Measurements from ENCODE around the gene TTC21A. TPM values are rescaled to one million over a fixed set of nuclear protein-coding genes. Genes with fewer than 3 reads are reported as not detected.

TTC21A gene
- total RNA-seq, 1 experiment from 2014 or later, result 1.7 TPM

DNA sequence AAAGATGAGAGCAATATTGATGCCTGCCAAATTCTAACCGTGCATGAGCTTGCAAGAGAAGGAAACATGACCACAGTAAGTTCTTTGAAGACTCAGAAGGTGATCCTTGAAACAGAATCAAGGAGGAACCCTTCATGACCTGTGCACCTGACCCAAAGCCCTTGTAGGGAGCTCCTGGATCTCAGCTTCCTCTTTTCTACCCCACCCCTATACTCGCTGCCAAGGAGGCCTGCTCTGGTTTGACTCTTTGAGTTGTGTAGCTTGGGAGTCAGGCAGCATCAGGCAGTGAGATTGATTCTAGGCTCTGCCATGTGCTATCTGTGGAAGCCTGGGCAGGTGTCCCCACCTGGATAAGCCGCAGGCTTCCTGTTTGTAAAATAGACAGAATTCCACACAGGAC lies 10.6 kb downstream of the TTC21A start:
- no CpG with 5 or more reads among the region's 3 CpGs for WGBS (ENCODE audit: extremely low coverage, insufficient read length, low lambda C conversion rate)
- Histone ChIP-seq H2BK20ac (ENCODE audit: low read depth, low read length, poor library complexity, severe bottlenecking) (no peak overlapping the region), H3K14ac (ENCODE audit: insufficient read depth, low read length) (no peak overlapping the region), H2AK5ac (ENCODE audit: insufficient read length, low read length) (no peak overlapping the region), H3K27me3 (ENCODE audit: insufficient read depth, low read length) (no peaks in the 10 kb centered on the region), H3K4ac (ENCODE audit: low read depth, low read length) (no peak overlapping the region), H3K9ac (ENCODE audit: extremely low read depth, insufficient read length, low read length) (no peak overlapping the region), H3K23me2 (ENCODE audit: insufficient read length, low read depth, low read length, poor library complexity, severe bottlenecking) (no peaks in the 10 kb centered on the region), H3K23ac (ENCODE audit: insufficient read length, low read depth, low read length) (no peak overlapping the region), H3K9me3 (ENCODE audit: control insufficient read depth, low read depth, low read length) (no peaks in the 10 kb centered on the region), H2BK15ac (ENCODE audit: low read depth, low read length) (no peak overlapping the region), H2AFZ (ENCODE audit: low read length) (no peak overlapping the region), H3K79me1 (ENCODE audit: insufficient read depth, low read depth, low read length, poor library complexity, severe bottlenecking) (no peaks in the 10 kb centered on the region), H2BK12ac (ENCODE audit: insufficient read length, low read depth, low read length) (no peak overlapping the region), H3K4me2 (ENCODE audit: insufficient read depth, insufficient read length, low read length) (no peak overlapping the region), H4K20me1 (ENCODE audit: control insufficient read depth, insufficient read depth, insufficient read length) (peaks cover 2% of the 10 kb centered on the region), H3K4me1 (ENCODE audit: insufficient read depth, low read length) (no peaks in the 10 kb centered on the region), H2BK5ac (ENCODE audit: insufficient read length, low read length) (no peak overlapping the region), H3T11ph (ENCODE audit: low read length) (no peak overlapping the region), H2BK120ac (ENCODE audit: low read depth, low read length, poor library complexity, severe bottlenecking) (no peak overlapping the region), H4K5ac (ENCODE audit: insufficient read length, low read depth, low read length) (no peak overlapping the region), H3K27ac (ENCODE audit: insufficient read length, low read depth, low read length) (no peak overlapping the region), H3K56ac (ENCODE audit: insufficient read length, low read depth, low read length) (no peak overlapping the region), H3K79me2 (ENCODE audit: insufficient read depth, low read length) (no peaks in the 10 kb centered on the region), H4K8ac (replicated peaks; ENCODE audit: insufficient read length, low read depth, low read length) (no peak overlapping the region), H4K91ac (ENCODE audit: insufficient read length, low read depth, low read length) (no peak overlapping the region), H3K18ac (ENCODE audit: insufficient read length, low read depth, low read length) (no peak overlapping the region)
- Mint-ChIP-seq H3K4me1 (no peaks in the 10 kb centered on the region), H3K27ac (peak overlapping the region in 1 of 3 experiments; percentile 40; a peak in 1 of 7 replicates), H3K27me3 (ENCODE audit: low read depth) (no peaks in the 10 kb centered on the region), H3K36me3 (ENCODE audit: insufficient read depth in 1 of 3, low read depth in 3 of 3) (no peaks in the 10 kb centered on the region), H3K9me3 (no peaks in the 10 kb centered on the region), H3K4me3 (no peak overlapping the region)
- TF ChIP-seq, protein P1, sequence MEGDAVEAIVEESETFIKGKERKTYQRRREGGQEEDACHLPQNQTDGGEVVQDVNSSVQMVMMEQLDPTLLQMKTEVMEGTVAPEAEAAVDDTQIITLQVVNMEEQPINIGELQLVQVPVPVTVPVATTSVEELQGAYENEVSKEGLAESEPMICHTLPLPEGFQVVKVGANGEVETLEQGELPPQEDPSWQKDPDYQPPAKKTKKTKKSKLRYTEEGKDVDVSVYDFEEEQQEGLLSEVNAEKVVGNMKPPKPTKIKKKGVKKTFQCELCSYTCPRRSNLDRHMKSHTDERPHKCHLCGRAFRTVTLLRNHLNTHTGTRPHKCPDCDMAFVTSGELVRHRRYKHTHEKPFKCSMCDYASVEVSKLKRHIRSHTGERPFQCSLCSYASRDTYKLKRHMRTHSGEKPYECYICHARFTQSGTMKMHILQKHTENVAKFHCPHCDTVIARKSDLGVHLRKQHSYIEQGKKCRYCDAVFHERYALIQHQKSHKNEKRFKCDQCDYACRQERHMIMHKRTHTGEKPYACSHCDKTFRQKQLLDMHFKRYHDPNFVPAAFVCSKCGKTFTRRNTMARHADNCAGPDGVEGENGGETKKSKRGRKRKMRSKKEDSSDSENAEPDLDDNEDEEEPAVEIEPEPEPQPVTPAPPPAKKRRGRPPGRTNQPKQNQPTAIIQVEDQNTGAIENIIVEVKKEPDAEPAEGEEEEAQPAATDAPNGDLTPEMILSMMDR (conservative IDR thresholded peaks at IDR 0.05), result no peak
- DNase-seq, result no peak
